ENCODE results near the gene PDE4D.

DNA sequence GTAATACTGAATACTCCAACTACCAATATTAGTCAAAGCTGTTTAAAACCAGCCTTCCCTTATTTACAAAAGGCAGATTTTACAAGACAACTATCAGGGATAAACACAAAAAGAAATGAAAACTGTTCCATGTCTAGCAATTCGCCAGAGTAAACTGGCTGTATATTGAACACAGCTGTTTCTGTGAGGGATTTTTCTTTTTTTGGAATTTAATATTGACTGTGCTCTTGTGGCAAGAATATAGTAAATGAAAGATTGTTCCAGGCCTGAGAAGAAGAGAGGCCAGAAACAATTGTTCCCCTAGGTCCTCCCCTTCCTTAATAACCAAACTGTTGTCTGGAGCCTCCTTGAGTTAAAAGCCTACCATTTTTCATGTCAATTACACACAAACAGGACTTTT lies 188.6 kb downstream of the PDE4D start:
- TF ChIP-seq POLR2AphosphoS5 (IDR thresholded peaks at IDR 0.05; ENCODE audit: low read depth) (no peak), GABPA (IDR thresholded peaks at IDR 0.05; ENCODE audit: low read depth) (no peak), SPI1 (IDR thresholded peaks at IDR 0.05; ENCODE audit: borderline replicate concordance, low read depth) (no peak)
- TF ChIP-seq, protein P1, sequence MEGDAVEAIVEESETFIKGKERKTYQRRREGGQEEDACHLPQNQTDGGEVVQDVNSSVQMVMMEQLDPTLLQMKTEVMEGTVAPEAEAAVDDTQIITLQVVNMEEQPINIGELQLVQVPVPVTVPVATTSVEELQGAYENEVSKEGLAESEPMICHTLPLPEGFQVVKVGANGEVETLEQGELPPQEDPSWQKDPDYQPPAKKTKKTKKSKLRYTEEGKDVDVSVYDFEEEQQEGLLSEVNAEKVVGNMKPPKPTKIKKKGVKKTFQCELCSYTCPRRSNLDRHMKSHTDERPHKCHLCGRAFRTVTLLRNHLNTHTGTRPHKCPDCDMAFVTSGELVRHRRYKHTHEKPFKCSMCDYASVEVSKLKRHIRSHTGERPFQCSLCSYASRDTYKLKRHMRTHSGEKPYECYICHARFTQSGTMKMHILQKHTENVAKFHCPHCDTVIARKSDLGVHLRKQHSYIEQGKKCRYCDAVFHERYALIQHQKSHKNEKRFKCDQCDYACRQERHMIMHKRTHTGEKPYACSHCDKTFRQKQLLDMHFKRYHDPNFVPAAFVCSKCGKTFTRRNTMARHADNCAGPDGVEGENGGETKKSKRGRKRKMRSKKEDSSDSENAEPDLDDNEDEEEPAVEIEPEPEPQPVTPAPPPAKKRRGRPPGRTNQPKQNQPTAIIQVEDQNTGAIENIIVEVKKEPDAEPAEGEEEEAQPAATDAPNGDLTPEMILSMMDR (IDR thresholded peaks at IDR 0.05; ENCODE audit: insufficient read depth, low read length) = no peak
- TF ChIP-seq, protein P2, sequence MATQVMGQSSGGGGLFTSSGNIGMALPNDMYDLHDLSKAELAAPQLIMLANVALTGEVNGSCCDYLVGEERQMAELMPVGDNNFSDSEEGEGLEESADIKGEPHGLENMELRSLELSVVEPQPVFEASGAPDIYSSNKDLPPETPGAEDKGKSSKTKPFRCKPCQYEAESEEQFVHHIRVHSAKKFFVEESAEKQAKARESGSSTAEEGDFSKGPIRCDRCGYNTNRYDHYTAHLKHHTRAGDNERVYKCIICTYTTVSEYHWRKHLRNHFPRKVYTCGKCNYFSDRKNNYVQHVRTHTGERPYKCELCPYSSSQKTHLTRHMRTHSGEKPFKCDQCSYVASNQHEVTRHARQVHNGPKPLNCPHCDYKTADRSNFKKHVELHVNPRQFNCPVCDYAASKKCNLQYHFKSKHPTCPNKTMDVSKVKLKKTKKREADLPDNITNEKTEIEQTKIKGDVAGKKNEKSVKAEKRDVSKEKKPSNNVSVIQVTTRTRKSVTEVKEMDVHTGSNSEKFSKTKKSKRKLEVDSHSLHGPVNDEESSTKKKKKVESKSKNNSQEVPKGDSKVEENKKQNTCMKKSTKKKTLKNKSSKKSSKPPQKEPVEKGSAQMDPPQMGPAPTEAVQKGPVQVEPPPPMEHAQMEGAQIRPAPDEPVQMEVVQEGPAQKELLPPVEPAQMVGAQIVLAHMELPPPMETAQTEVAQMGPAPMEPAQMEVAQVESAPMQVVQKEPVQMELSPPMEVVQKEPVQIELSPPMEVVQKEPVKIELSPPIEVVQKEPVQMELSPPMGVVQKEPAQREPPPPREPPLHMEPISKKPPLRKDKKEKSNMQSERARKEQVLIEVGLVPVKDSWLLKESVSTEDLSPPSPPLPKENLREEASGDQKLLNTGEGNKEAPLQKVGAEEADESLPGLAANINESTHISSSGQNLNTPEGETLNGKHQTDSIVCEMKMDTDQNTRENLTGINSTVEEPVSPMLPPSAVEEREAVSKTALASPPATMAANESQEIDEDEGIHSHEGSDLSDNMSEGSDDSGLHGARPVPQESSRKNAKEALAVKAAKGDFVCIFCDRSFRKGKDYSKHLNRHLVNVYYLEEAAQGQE (IDR thresholded peaks at IDR 0.05; ENCODE audit: insufficient replicate concordance, low read depth) = no peak
